HG03342 (cell line): ENCODE data around the gene NFX1.
"Not testable (repeated sequence)": the region's sequence is repeated elsewhere in the genome, so short reads cannot be mapped to it uniquely, and the experiment has no call there.

Experiments used
- ATAC-seq: cut with Tn5 transposase; IDR thresholded peaks from one replicate; pipeline ENCODE4 v1.9.1; 2021; ENCODE audit warnings: mild to moderate bottlenecking, moderate library complexity; ENCODE audit not compliant: unreplicated experiment

Gene NFX1

DNA sequence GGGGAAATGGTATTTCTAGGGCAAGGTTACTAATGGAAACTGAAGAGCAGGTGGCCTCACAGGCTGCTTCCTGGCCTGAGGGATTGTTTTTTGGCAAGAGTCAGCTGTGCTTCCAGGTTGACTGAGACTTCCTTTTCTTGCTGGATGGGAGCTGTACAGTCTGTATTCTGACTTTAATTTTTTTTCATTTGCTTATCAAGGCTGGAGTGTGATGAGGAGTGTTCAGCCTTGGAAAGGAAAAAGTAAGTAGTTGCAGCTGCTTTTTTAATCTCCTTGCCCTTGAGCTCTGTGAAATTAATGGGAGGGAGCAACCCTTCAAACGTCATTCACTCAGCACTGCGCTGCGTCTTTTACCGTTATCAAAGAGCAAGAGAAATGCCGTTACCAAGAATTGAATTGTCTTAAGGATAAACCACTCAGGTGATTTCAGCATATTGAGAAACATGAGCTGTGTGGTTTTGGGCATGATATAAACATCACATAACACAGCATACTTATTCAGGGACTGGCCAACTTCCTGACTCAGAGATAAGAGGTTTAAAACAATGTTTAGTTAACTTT is 64.4 kb downstream of the NFX1 start:
- ATAC-seq, result no peak

DNA sequence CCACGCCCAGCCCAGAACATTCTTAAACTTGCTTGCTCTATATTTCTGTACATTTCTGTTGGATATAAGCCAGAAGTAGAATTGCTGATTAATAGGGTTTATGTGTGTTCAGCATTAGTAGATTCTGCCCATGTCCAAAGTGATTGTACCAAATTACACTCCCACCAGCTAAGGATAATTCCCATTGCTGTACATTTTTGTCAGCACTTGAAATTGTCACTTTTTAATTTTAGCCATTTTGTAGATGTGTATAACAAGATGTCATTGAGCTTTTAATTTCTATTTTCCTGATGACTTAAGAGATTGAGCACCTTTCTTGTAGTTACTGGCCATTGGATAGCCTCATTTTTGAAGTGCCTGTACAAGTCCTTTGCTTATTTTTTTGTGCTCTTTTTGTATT is 65.6 kb downstream of the NFX1 start:
- no peak for ATAC-seq

DNA sequence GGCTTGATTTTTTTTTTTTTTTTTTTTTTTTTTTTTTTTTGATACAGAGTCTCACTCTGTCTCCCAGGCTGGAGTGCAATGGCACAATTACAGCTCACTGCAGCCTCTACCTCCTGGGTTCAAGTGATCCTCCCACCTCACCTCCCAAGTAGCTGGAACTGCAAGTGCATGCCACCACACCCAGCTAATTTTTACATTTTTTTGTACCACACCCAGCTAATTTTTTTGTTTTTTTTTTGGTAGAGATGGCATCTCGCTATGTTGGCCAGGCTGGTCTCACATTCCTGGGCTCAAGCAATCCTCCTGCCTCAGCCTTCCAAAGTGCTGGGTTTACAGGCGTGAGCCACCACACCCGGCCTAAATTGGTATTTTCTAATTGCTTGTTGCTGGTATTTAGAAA is 68.3 kb downstream of the NFX1 start:
- ATAC-seq, result not testable (repeated sequence)

DNA sequence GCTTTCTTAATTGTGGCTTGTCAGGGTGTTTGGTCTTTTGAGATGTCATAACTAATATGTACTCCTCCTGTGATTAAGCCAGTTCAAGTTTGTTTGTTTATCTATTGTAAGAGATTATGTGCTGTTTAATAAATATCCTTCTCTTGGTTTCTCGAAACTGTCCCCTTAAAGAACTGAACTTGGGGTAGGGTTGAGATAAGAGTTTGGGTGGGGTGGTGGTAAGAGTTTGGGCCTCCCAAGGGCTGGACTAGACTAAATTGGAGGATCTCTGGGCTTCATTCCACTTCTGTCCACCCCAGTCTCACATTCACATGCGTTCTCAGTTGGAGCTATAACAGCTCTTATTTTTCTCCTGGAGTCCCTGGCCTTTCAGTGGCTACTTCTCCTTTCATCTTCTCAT is 73.8 kb downstream of the NFX1 start:
- ATAC-seq, result no peak

DNA sequence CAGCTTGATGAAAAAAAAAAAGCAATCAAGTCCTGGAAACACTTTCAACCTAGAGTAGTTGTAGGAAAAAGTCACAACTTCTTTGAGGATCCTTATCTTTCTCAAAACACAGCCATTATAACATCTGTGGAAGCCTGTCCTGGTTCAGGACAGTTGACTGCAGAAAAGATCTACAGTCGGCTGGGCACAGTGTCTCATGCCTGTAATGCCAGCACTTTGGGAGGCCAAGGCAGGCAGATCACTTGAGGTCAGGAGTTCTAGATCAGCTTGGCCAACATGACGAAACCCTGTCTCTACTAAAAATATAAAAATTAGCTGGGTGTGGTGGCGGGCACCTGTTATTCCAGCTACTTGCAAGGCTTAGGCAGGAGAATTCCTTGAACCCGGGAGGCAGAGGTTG is 74.5 kb downstream of the NFX1 start:
- ATAC-seq, result not testable (repeated sequence)

DNA sequence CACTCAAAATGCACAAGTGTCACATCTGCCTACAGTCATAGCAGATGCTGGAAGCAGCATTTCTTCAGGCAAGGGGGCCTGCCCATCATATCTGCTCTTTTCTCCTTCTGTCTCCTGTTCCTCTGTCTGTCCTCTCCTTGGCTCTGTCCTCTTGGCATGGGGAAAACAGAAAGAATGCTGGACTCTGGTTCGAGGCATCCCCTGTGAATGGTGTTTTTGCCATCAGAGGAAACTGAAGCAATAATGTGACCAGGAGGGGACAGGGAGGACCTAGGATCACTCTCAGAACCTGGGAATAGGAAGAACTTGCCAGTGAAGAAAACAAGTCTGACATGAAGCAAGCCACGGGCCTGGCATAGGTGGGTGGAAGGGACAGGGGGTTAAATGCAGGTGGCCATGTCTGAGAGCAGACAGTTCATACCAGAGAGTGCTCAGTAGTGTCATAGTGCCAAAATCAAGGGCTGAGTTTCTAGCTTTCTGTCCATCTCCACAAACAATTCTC is 76.7 kb downstream of the NFX1 start:
- ATAC-seq, result no peak

DNA sequence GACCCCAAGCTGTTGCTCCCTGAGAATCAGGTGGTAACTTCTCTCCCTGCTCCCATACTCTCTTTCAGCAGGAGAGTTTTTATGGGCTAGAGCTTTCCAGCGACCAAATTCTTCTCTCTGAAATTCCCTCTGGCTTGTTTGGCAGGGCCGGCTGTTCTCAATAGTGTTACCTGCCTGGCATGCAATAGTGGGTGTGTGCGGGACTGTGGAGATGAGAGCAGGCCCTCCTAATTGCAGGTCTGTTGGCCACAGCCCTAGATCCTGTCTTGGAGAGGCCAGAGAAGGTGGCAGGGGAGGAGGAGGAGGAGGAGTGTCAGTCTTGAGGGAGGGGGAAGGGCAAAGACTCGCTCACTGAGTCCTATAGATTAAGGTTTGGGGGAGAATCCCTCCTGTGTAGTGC is 82.6 kb downstream of the NFX1 start:
- no peak for ATAC-seq

DNA sequence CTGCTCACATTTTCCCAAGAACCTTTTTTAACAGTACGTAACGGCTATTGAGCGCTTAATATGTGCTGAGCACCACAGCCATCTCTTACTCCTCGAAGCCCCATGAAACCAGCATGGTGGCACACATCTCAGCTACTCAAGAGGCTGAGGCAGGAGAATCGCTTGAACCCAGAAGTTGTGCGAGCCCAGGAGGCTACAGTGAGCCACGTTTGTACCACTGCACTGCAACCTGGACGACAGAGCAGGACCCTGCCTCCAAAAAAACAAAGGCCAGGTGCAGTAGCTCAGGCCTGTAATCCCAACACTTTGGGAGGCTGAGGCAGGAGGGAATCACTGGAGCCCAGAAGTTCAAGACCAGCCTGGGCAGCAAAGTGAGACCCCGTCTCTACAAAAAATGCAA is 83.9 kb downstream of the NFX1 start:
- no peak for ATAC-seq

DNA sequence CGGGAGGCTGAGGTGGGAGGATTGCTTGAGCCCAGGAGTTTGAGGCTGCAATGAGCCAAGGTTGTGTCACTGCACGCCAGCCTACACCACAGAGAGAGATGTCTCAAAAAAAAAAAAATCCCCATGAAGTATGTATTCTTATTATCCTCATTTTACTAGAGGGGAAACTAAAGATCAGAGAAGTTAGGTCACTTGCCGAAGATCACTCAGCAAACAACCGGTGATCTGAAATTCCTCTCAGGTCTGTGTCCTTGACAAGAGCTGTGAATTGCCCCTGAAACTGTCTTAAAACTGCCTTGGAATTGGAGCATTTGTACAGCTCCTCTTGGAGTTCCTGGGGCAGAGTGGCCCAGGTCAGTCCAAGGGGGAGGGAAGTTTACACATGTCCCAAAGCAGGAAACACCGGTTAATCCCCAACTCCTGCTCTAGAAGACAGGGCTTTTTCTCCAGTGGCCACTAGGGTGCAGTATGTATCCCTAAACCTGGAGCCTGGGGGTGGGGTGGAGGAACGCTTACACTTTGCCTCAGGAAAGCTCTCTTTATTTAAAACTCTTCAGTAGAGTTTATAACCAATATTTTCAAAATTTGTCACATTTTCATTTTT is 84.4 kb downstream of the NFX1 start:
- ATAC-seq, result peak; percentile 67

GRCh38 chr9:33375238-33375840 is 85.0 kb downstream of the NFX1 start:
- no peak for ATAC-seq

DNA sequence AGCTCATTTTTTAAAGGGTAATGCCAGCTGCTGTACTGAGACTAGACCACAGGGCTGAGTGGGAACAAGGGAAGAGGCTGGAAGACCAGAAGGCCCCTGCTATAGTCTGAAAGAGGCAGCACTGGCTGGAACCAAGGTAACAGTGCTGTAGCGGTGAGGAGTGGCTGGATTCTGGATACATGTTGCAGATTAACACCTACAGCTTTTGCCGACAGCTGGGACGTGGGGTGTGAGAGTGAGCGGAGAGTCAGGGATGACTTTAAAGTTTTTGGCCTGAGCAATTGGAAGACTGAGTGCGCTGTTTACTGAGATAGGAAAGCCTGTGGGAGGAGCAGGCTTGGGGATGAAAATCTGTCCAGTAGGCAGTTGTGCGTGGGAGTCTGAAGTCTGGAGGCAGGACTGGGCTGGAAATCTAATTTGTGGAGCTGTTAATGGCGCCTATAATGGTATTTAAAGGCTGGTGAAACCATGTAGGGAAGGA is 85.6 kb downstream of the NFX1 start:
- ATAC-seq, result no peak

- ATAC-seq, result no peak
These were observed 86.9 kb downstream of the NFX1 start for GRCh38 chr9:33377089-33377715.

DNA sequence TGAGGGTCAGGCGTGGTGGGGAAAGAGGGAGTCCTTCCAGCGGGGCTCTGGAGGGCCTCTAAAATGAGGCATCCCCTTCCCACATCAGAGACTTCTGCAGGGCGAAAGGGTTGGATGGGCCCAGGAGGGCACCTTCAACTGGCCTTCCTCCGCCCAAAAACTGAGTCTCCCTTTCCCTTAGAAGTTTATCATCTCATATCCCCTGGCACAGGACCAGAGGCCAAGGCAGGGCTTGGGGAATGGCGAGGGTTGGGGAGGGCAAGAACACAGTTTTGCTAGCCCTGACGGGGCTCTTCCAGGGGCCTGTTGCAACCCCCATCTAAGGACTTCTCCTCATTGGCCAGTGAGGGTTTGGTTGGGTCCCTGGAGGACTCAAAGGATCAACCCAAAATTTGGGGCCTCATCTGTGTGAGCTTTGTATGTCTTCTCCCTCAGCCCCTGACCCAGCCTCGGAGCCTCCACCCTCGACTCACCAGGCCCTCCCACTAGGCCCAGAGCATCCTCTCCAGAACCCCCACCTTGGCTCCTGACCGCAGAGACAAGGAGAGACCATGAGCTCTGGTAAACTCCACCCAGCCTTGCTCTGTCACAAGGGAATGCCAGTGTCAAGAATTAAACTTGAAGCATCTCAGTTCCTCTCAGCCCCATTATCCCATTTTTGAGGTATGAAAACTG is 87.9 kb downstream of the NFX1 start:
- no peak for ATAC-seq

- ATAC-seq, result no peak
These were observed 89.5 kb downstream of the NFX1 start for GRCh38 chr9:33379666-33380389.

- ATAC-seq, result no peak
These were observed 90.2 kb downstream of the NFX1 start for GRCh38 chr9:33380390-33381094.

- no peak for ATAC-seq
These were observed 91.0 kb downstream of the NFX1 start for GRCh38 chr9:33381231-33381791.

- ATAC-seq, result not testable (repeated sequence)
These were observed 92.1 kb downstream of the NFX1 start for GRCh38 chr9:33382397-33382796.

- ATAC-seq, result not testable (repeated sequence)
These were observed 93.1 kb downstream of the NFX1 start for GRCh38 chr9:33383396-33383795.

- not testable (repeated sequence) for ATAC-seq
These were observed 95.2 kb downstream of the NFX1 start for GRCh38 chr9:33385536-33385935.
